GM23338 (cell line): ENCODE results near the gene RTL10. TPM values are rescaled to one million over a fixed set of nuclear protein-coding genes. Genes with fewer than 3 reads are reported as not detected.

Source experiments
- ATAC-seq: fragments of 200-7000 bp; cut with Tn5 transposase; 3 replicates; pipeline ENCODE4 v1.9.1; 2020
- DNase-seq: peaks from one replicate; pipeline ENCODE4 v3.0.0-alpha.2; 2015; ENCODE audit warnings: low spot score
- H2AFZ ChIP-seq: fragments of 200-600 bp; sonication (generic); 2 replicates; pipeline ENCODE4 v1.8.0; 2016; ENCODE audit warnings: antibody characterized with exemption, mild to moderate bottlenecking, moderate library complexity
- H3F3A ChIP-seq: fragments of 200-600 bp; sonication (generic); replicated peaks from 2 replicates; pipeline ENCODE4 v1.8.0; 2017; ENCODE audit warnings: antibody characterized with exemption, mixed run types, low read depth
- H3K27ac ChIP-seq: fragments of 200-600 bp; sonication (generic); 2 replicates; pipeline ENCODE4 v1.6.1; 2016; ENCODE audit warnings: low read depth
- H3K27me3 ChIP-seq: fragments of 200-600 bp; sonication (generic); 2 replicates; pipeline ENCODE4 v1.8.0; 2016; ENCODE audit warnings: mild to moderate bottlenecking, mixed run types, moderate library complexity; ENCODE audit not compliant: insufficient read depth
- H3K36me3 ChIP-seq: fragments of 200-600 bp; sonication (generic); 2 replicates; pipeline ENCODE4 v1.8.0; 2016; ENCODE audit warnings: mild to moderate bottlenecking; ENCODE audit not compliant: insufficient read depth
- H3K4me1 ChIP-seq: fragments of 200-600 bp; sonication (generic); 2 replicates; pipeline ENCODE4 v1.8.0; 2016; ENCODE audit warnings: mild to moderate bottlenecking, moderate library complexity; ENCODE audit not compliant: insufficient read depth
- H3K4me2 ChIP-seq: fragments of 200-600 bp; sonication (generic); 2 replicates; pipeline ENCODE4 v1.7.1; 2017; ENCODE audit warnings: mixed run types
- H3K4me3 ChIP-seq: fragments of 200-600 bp; sonication (generic); 2 replicates; pipeline ENCODE4 v1.6.1; 2016; ENCODE audit warnings: mixed run types
- H3K79me2 ChIP-seq: fragments of 200-600 bp; sonication (generic); replicated peaks from 2 replicates; pipeline ENCODE4 v1.8.0; 2017; ENCODE audit warnings: mild to moderate bottlenecking; ENCODE audit not compliant: insufficient read depth
- H3K9me2 ChIP-seq: fragments of 200-600 bp; sonication (generic); 2 replicates; pipeline ENCODE4 v1.8.0; 2017; ENCODE audit not compliant: insufficient read depth
- H4K20me1 ChIP-seq: fragments of 200-600 bp; sonication (generic); replicated peaks from 2 replicates; pipeline ENCODE4 v1.8.0; 2017; ENCODE audit warnings: mild to moderate bottlenecking; ENCODE audit not compliant: insufficient read depth
- H3K27ac Mint-ChIP-seq: 2 replicates; pipeline ENCODE4 v1.8.0; 2020; ENCODE audit warnings: inconsistent platforms, mild to moderate bottlenecking, moderate library complexity, mixed read lengths
- H3K27me3 Mint-ChIP-seq: 3 replicates; pipeline ENCODE4 v1.8.0; 2022; ENCODE audit warnings: low read depth, mild to moderate bottlenecking, moderate library complexity, mixed read lengths, inconsistent platforms; ENCODE audit not compliant: insufficient read depth, poor library complexity
- H3K36me3 Mint-ChIP-seq: 3 replicates; pipeline ENCODE4 v1.8.0; 2021; ENCODE audit warnings: low read depth, mild to moderate bottlenecking, inconsistent platforms, moderate library complexity, mixed read lengths
- H3K4me1 Mint-ChIP-seq: 3 replicates; pipeline ENCODE4 v1.8.0; 2020; ENCODE audit warnings: mild to moderate bottlenecking, inconsistent platforms, mixed read lengths
- H3K4me3 Mint-ChIP-seq: 3 replicates; pipeline ENCODE4 v1.8.0; 2021; ENCODE audit warnings: moderate library complexity, mild to moderate bottlenecking, inconsistent platforms, mixed read lengths
- H3K9me3 Mint-ChIP-seq: 3 replicates; pipeline ENCODE4 v1.8.0; 2020; ENCODE audit warnings: moderate library complexity, mild to moderate bottlenecking, inconsistent platforms, mixed read lengths
- CREB1 ChIP-seq: fragments of 250-450 bp; sonication (Bioruptor Pico); IDR thresholded peaks from 2 replicates; pipeline ENCODE4 v1.5.0; 2020; ENCODE audit warnings: low read depth, mild to moderate bottlenecking, moderate library complexity
- EZH2 ChIP-seq: fragments of 200-600 bp; sonication (generic); IDR thresholded peaks from one replicate; pipeline ENCODE4 v1.8.0; 2017; ENCODE audit warnings: antibody characterized with exemption, mild to moderate bottlenecking, low read depth; ENCODE audit not compliant: unreplicated experiment
- EZH2phosphoT487 ChIP-seq: fragments of 200-600 bp; sonication (generic); IDR thresholded peaks from one replicate; pipeline ENCODE4 v1.8.1; 2018; ENCODE audit warnings: antibody characterized with exemption; ENCODE audit not compliant: unreplicated experiment
- JUNB ChIP-seq: IDR thresholded peaks from one replicate; pipeline ENCODE4 v1.6.1; 2016; ENCODE audit warnings: antibody characterized with exemption; ENCODE audit not compliant: unreplicated experiment
- NANOG ChIP-seq: IDR thresholded peaks from 2 replicates; pipeline ENCODE4 v1.6.1; 2016; ENCODE audit warnings: antibody characterized with exemption, borderline replicate concordance
- POLR2AphosphoS5 ChIP-seq: IDR thresholded peaks from 2 replicates; pipeline ENCODE4 v1.6.1; 2016; ENCODE audit warnings: antibody characterized with exemption, low read depth
- STAT1 ChIP-seq: IDR thresholded peaks from one replicate; pipeline ENCODE4 v1.6.1; 2016; ENCODE audit warnings: antibody characterized with exemption; ENCODE audit not compliant: unreplicated experiment
- ZNF114 ChIP-seq: fragments of 250-450 bp; sonication (Bioruptor Pico); IDR thresholded peaks from 2 replicates; pipeline ENCODE4 v1.5.0; 2020; ENCODE audit warnings: mild to moderate bottlenecking, moderate library complexity
- ZNF331 ChIP-seq: fragments of 250-450 bp; sonication (Bioruptor Pico); IDR thresholded peaks from 2 replicates; pipeline ENCODE4 v1.5.0; 2020; ENCODE audit warnings: low read depth, mild to moderate bottlenecking, moderate library complexity
- polyA plus RNA-seq: library from polyadenylated mRNA; unstranded; fragments of >200 nt; fragmentation: Nextera tagmentation; extraction: Ambion mirVana; gene quantifications from 2 replicates; pipeline ENCODE4 v1.2.1, GENCODE V29; 2016
- total RNA-seq: library from RNA; depleted of rRNA; stranded (reverse); fragments of >200 nt; shearing (Covaris generic); gene quantifications from 2 replicates; pipeline ENCODE4 v1.2.3, GENCODE V29; 2014
- TF ChIP-seq, protein P1 (sequence below): IDR thresholded peaks from 2 replicates; pipeline ENCODE4 v1.6.1; 2016; ENCODE audit warnings: antibody characterized with exemption
- TF ChIP-seq, protein P2 (sequence below), 2 experiments: fragments of 200-600 bp in 1 of 2; sonication (generic) in 1 of 2; conservative IDR thresholded peaks; 2 replicates each; pipeline versions ENCODE4 v1.5.1 to v1.6.1; 2016 to 2017; ENCODE audit warnings: antibody characterized with exemption in 2 of 2, low read depth in 2 of 2, mild to moderate bottlenecking in 2 of 2, moderate library complexity in 1 of 2
- TF ChIP-seq, protein P3 (sequence below): IDR thresholded peaks from one replicate; pipeline ENCODE4 v1.6.1; 2018; ENCODE audit warnings: antibody characterized with exemption; ENCODE audit not compliant: unreplicated experiment
- TF ChIP-seq, protein P4 (sequence below): fragments of 250-450 bp; sonication (Bioruptor Pico); IDR thresholded peaks from 2 replicates; pipeline ENCODE4 v1.5.0; 2020; ENCODE audit warnings: mild to moderate bottlenecking, moderate library complexity

RTL10 gene
- total and polyA plus RNA-seq, 2 experiments from 2014 or later = 9.4 to 17.4 TPM

DNA sequence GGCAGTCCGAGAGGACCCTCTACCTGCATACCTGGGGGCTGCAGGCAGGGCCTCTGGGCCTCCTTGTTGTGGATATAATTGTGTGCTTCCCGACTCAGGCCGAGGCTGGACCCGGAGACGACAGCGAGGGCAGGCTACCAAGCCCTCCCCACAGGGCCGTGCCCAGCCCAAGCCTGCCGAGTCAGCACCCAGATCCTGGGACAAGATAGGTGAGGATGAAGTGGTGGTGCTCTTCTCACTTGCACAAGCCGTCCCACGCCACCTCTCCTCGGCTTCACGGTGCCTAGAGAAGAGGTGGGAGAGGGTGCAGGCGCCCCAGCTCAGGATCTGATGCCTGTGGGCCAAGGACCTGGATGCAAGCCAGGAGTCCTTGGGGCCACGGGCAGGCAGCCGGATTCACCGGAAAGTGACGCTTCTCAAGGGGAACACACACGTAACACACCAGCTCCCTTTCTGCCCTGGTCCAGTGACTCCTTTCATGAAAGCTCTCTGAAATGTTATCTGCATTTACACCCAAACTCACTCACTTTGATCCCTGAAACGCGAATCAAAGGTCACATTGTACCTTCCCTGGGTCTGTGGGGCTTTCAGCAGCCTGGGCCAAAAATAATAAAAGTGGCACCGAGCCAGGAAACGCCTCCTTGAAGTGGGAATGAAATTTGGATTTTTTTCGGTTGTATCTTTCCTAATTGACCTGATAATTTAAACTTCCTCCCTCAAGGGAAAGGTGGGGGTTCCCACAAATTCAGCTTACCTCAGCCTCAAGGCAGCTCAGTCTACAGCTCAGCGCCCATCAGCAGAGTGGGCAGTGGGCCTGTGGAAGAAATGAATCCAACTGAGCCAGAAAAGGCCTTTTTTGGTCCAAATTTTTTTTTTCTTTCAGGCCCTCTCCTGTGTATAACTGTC is 1.1 kb upstream of the RTL10 start:
- Mint-ChIP-seq H3K4me3 (peak overlapping the region; percentile 98), H3K4me1 (peaks cover 31% of the 10 kb centered on the region), H3K36me3 (peaks cover 19% of the 10 kb centered on the region), H3K9me3 (no peaks in the 10 kb centered on the region), H3K27ac (no peak overlapping the region; the same call in 1 of the 2 replicates), H3K27me3 (peaks cover 14% of the 10 kb centered on the region)
- H3K27ac ChIP-seq = 0 out of 2 replicates have a peak overlapping the region, but pooled peaks have one; percentile 32
- DNase-seq = peak; percentile 71
- peak; percentile 35; the same call in 2 of the 3 replicates for ATAC-seq
- TF ChIP-seq, protein P1, sequence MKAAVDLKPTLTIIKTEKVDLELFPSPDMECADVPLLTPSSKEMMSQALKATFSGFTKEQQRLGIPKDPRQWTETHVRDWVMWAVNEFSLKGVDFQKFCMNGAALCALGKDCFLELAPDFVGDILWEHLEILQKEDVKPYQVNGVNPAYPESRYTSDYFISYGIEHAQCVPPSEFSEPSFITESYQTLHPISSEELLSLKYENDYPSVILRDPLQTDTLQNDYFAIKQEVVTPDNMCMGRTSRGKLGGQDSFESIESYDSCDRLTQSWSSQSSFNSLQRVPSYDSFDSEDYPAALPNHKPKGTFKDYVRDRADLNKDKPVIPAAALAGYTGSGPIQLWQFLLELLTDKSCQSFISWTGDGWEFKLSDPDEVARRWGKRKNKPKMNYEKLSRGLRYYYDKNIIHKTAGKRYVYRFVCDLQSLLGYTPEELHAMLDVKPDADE = no peak
- no peak for TF ChIP-seq STAT1
- no peak for TF ChIP-seq JUNB
- TF ChIP-seq POLR2AphosphoS5 = no peak
- no peak for TF ChIP-seq NANOG
- TF ChIP-seq, protein P2, sequence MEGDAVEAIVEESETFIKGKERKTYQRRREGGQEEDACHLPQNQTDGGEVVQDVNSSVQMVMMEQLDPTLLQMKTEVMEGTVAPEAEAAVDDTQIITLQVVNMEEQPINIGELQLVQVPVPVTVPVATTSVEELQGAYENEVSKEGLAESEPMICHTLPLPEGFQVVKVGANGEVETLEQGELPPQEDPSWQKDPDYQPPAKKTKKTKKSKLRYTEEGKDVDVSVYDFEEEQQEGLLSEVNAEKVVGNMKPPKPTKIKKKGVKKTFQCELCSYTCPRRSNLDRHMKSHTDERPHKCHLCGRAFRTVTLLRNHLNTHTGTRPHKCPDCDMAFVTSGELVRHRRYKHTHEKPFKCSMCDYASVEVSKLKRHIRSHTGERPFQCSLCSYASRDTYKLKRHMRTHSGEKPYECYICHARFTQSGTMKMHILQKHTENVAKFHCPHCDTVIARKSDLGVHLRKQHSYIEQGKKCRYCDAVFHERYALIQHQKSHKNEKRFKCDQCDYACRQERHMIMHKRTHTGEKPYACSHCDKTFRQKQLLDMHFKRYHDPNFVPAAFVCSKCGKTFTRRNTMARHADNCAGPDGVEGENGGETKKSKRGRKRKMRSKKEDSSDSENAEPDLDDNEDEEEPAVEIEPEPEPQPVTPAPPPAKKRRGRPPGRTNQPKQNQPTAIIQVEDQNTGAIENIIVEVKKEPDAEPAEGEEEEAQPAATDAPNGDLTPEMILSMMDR (conservative IDR thresholded peaks at IDR 0.05; ENCODE audit: low read depth in 2 of 2) = no peak
- TF ChIP-seq ZNF331 (CRISPR knock-in tag) = no peak
- no peak for TF ChIP-seq EZH2phosphoT487
- TF ChIP-seq, protein P3, sequence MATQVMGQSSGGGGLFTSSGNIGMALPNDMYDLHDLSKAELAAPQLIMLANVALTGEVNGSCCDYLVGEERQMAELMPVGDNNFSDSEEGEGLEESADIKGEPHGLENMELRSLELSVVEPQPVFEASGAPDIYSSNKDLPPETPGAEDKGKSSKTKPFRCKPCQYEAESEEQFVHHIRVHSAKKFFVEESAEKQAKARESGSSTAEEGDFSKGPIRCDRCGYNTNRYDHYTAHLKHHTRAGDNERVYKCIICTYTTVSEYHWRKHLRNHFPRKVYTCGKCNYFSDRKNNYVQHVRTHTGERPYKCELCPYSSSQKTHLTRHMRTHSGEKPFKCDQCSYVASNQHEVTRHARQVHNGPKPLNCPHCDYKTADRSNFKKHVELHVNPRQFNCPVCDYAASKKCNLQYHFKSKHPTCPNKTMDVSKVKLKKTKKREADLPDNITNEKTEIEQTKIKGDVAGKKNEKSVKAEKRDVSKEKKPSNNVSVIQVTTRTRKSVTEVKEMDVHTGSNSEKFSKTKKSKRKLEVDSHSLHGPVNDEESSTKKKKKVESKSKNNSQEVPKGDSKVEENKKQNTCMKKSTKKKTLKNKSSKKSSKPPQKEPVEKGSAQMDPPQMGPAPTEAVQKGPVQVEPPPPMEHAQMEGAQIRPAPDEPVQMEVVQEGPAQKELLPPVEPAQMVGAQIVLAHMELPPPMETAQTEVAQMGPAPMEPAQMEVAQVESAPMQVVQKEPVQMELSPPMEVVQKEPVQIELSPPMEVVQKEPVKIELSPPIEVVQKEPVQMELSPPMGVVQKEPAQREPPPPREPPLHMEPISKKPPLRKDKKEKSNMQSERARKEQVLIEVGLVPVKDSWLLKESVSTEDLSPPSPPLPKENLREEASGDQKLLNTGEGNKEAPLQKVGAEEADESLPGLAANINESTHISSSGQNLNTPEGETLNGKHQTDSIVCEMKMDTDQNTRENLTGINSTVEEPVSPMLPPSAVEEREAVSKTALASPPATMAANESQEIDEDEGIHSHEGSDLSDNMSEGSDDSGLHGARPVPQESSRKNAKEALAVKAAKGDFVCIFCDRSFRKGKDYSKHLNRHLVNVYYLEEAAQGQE = no peak
- TF ChIP-seq CREB1 (CRISPR knock-in tag) = no peak
- TF ChIP-seq EZH2 = no peak
- no peak for TF ChIP-seq ZNF114 (CRISPR knock-in tag)
- TF ChIP-seq, protein P4, sequence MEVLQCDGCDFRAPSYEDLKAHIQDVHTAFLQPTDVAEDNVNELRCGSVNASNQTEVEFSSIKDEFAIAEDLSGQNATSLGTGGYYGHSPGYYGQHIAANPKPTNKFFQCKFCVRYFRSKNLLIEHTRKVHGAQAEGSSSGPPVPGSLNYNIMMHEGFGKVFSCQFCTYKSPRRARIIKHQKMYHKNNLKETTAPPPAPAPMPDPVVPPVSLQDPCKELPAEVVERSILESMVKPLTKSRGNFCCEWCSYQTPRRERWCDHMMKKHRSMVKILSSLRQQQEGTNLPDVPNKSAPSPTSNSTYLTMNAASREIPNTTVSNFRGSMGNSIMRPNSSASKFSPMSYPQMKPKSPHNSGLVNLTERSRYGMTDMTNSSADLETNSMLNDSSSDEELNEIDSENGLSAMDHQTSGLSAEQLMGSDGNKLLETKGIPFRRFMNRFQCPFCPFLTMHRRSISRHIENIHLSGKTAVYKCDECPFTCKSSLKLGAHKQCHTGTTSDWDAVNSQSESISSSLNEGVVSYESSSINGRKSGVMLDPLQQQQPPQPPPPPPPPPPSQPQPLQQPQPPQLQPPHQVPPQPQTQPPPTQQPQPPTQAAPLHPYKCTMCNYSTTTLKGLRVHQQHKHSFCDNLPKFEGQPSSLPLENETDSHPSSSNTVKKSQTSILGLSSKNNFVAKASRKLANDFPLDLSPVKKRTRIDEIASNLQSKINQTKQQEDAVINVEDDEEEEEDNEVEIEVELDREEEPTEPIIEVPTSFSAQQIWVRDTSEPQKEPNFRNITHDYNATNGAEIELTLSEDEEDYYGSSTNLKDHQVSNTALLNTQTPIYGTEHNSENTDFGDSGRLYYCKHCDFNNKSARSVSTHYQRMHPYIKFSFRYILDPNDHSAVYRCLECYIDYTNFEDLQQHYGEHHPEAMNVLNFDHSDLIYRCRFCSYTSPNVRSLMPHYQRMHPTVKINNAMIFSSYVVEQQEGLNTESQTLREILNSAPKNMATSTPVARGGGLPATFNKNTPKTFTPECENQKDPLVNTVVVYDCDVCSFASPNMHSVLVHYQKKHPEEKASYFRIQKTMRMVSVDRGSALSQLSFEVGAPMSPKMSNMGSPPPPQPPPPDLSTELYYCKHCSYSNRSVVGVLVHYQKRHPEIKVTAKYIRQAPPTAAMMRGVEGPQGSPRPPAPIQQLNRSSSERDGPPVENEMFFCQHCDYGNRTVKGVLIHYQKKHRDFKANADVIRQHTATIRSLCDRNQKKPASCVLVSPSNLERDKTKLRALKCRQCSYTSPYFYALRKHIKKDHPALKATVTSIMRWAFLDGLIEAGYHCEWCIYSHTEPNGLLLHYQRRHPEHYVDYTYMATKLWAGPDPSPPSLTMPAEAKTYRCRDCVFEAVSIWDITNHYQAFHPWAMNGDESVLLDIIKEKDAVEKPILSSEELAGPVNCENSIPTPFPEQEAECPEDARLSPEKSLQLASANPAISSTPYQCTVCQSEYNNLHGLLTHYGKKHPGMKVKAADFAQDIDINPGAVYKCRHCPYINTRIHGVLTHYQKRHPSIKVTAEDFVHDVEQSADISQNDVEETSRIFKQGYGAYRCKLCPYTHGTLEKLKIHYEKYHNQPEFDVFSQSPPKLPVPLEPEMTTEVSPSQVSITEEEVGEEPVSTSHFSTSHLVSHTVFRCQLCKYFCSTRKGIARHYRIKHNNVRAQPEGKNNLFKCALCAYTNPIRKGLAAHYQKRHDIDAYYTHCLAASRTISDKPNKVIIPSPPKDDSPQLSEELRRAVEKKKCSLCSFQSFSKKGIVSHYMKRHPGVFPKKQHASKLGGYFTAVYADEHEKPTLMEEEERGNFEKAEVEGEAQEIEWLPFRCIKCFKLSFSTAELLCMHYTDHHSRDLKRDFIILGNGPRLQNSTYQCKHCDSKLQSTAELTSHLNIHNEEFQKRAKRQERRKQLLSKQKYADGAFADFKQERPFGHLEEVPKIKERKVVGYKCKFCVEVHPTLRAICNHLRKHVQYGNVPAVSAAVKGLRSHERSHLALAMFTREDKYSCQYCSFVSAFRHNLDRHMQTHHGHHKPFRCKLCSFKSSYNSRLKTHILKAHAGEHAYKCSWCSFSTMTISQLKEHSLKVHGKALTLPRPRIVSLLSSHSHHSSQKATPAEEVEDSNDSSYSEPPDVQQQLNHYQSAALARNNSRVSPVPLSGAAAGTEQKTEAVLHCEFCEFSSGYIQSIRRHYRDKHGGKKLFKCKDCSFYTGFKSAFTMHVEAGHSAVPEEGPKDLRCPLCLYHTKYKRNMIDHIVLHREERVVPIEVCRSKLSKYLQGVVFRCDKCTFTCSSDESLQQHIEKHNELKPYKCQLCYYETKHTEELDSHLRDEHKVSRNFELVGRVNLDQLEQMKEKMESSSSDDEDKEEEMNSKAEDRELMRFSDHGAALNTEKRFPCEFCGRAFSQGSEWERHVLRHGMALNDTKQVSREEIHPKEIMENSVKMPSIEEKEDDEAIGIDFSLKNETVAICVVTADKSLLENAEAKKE (CRISPR knock-in tag) = no peak
- peaks cover 19% of the 10 kb centered on the region; the same call in 1 of the 2 replicates for H3K4me1 ChIP-seq
- peaks cover 33% of the 10 kb centered on the region for H3K79me2 ChIP-seq
- H3K4me3 ChIP-seq = peak overlapping the region; percentile 96
- H3K36me3 ChIP-seq = no peaks in the 10 kb centered on the region
- H3K4me2 ChIP-seq = peak overlapping the region; percentile 98
- 0 out of 2 replicates have a peak overlapping the region, but pooled peaks have one; percentile 89 for H2AFZ ChIP-seq
- H3K9me2 ChIP-seq = no peaks in the 10 kb centered on the region
- no peaks in the 10 kb centered on the region for H3K27me3 ChIP-seq
- 0 out of 2 replicates have a peak, but pooled peaks cover 4% of the 10 kb centered on the region for H3F3A ChIP-seq
- H4K20me1 ChIP-seq = 0 out of 2 replicates have a peak, but pooled peaks cover 2% of the 10 kb centered on the region
